HCT116 (cell line): ENCODE measurements around the gene CSPG4. TPM values are rescaled to one million over a fixed set of nuclear protein-coding genes. Genes with fewer than 3 reads are reported as not detected.

Source experiments
- ATAC-seq: fragments of 200-7000 bp; cut with Tn5 transposase; 2 replicates; pipeline ENCODE4 v1.9.1; 2020; ENCODE audit warnings: mild to moderate bottlenecking, moderate library complexity
- BruUV-seq: library from RNA; stranded (reverse); fragments of 400-500 nt; replicated peaks from 2 replicates; lab custom pipeline; 2021; lab: Mats Ljungman, UMichigan
- CTCF ChIA-PET: fragments of 300-600 bp; sonication (Branson Sonifier 250); formaldehyde crosslinking; loops from one replicate; lab custom pipeline; 2021; ENCODE audit warnings: antibody characterized with exemption; lab: Charles Lee
- POLR2A ChIA-PET: fragments of 300-600, 350-600 bp; sonication (Branson Sonifier 250); formaldehyde crosslinking; loops from one replicate; lab custom pipeline; 2021; ENCODE audit warnings: antibody characterized with exemption; lab: Charles Lee
- RAD21 ChIA-PET, 2 experiments: fragments of 300-600 bp; sonication (Branson Sonifier 250); formaldehyde crosslinking; loops; one replicate each; lab custom pipeline; 2023; ENCODE audit warnings: low total read pairs in 2 of 2; ENCODE audit not compliant: uncharacterized antibody in 2 of 2, unreplicated experiment in 2 of 2, low non-redundant PET in 1 of 2; lab: Charles Lee
- DNase-seq: peaks from one replicate; pipeline ENCODE4 v3.0.0-alpha.2; 2010; ENCODE audit warnings: low read depth, low spot score
- H2AFZ ChIP-seq: fragments of 200-600 bp; shearing (Covaris generic), sonication (generic); 2 replicates; pipeline ENCODE4 v1.6.1; 2017; ENCODE audit warnings: low read depth, mixed run types, mixed read lengths, antibody characterized with exemption, low read length; ENCODE audit not compliant: poor library complexity, severe bottlenecking
- H3K27ac ChIP-seq: 2 replicates; pipeline ENCODE4 v1.5.1; 2012; ENCODE audit warnings: low read depth, low read length
- H3K27me3 ChIP-seq: fragments of 200-600 bp; sonication (generic); 2 replicates; pipeline ENCODE4 v1.6.1; 2016; ENCODE audit warnings: mixed run types, low read length, mixed read lengths; ENCODE audit not compliant: insufficient read depth
- H3K36me3 ChIP-seq, 2 experiments: fragments of 200-500 bp in 1 of 2; fragments of 200-600 bp in 1 of 2; sonication (Bioruptor generic) in 1 of 2; sonication (generic) in 1 of 2; 2 replicates each; pipeline versions ENCODE4 v1.5.1 to v1.6.1; 2014 to 2016; ENCODE audit warnings: low read length in 2 of 2, inconsistent platforms in 1 of 2, mixed read lengths in 1 of 2, mixed run types in 1 of 2; ENCODE audit not compliant: insufficient read depth in 2 of 2, control insufficient read depth in 1 of 2
- H3K4me1 ChIP-seq, 2 experiments: fragments of 200-600 bp in 1 of 2; sonication (generic) in 1 of 2; 2 replicates each; pipeline versions ENCODE4 v1.5.1 to v1.6.1; 2012 to 2017; ENCODE audit warnings: low read length in 2 of 2, inconsistent platforms in 1 of 2, mild to moderate bottlenecking in 1 of 2, mixed read lengths in 1 of 2, mixed run types in 1 of 2, moderate library complexity in 1 of 2; ENCODE audit not compliant: insufficient read depth in 2 of 2, control insufficient read depth in 1 of 2
- H3K4me2 ChIP-seq: fragments of 200-600 bp; sonication (generic); 2 replicates; pipeline ENCODE4 v1.6.1; 2017; ENCODE audit warnings: mixed run types, low read length, mixed read lengths
- H3K4me3 ChIP-seq, 2 experiments: fragments of 200-600 bp in 1 of 2; sonication (generic) in 1 of 2; replicated peaks in 1 of 2; 2 replicates each; pipeline ENCODE4 v1.5.1; 2011 to 2016; ENCODE audit warnings: low read length in 2 of 2, control low read depth in 1 of 2, low read depth in 1 of 2, mild to moderate bottlenecking in 1 of 2, mixed read lengths in 1 of 2, mixed run types in 1 of 2
- H3K79me2 ChIP-seq: fragments of 200-600 bp; sonication (generic); 2 replicates; pipeline ENCODE4 v1.6.1; 2017; ENCODE audit warnings: mild to moderate bottlenecking, mixed run types, low read length, moderate library complexity, mixed read lengths; ENCODE audit not compliant: insufficient read depth
- H3K9ac ChIP-seq: fragments of 200-600 bp; sonication (generic); 2 replicates; pipeline ENCODE4 v1.6.1; 2016; ENCODE audit warnings: low read length, mixed read lengths
- H3K9me2 ChIP-seq: fragments of 200-600 bp; sonication (generic), shearing (Covaris generic); 2 replicates; pipeline ENCODE4 v1.6.1; 2017; ENCODE audit warnings: mixed run types, mild to moderate bottlenecking, moderate library complexity; ENCODE audit not compliant: insufficient read depth
- H3K9me3 ChIP-seq, 2 experiments: fragments of 200-500 bp in 1 of 2; fragments of 200-600 bp in 1 of 2; sonication (Bioruptor generic) in 1 of 2; sonication (generic) in 1 of 2; 2 replicates each; pipeline ENCODE4 v1.6.1; 2014 to 2017; ENCODE audit warnings: low read length in 2 of 2, mixed read lengths in 2 of 2, inconsistent platforms in 1 of 2, low read depth in 1 of 2, mild to moderate bottlenecking in 1 of 2, mixed run types in 1 of 2, moderate library complexity in 1 of 2; ENCODE audit not compliant: control insufficient read depth in 1 of 2, insufficient read depth in 1 of 2
- H4K20me1 ChIP-seq: fragments of 200-600 bp; sonication (generic), shearing (Covaris generic); 2 replicates; pipeline ENCODE4 v1.6.1; 2017; ENCODE audit warnings: mixed run types, mild to moderate bottlenecking, moderate library complexity; ENCODE audit not compliant: insufficient read depth
- REST ChIP-seq: IDR thresholded peaks from 2 replicates; pipeline ENCODE4 v1.6.1; 2012; ENCODE audit warnings: low read depth
- YY1 ChIP-seq: IDR thresholded peaks from 2 replicates; pipeline ENCODE4 v1.6.1; 2011; ENCODE audit warnings: low read length, low read depth, moderate library complexity, mild to moderate bottlenecking; ENCODE audit not compliant: insufficient replicate concordance; ENCODE audit errors: extremely low read depth
- ZFX ChIP-seq: fragments of 450-650 bp; IDR thresholded peaks from 2 replicates; pipeline ENCODE4 v1.6.1; 2017
- intact Hi-C: fragments of 100-400 bp; cut with micrococcal nuclease; formaldehyde crosslinking; loops from 2 replicates; pipeline ENCODE4 v1.10.0; 2022
- total RNA-seq: library from RNA; stranded (reverse); gene quantifications from one replicate; pipeline ENCODE4 v1.2.1, GENCODE V29; 2021; ENCODE audit not compliant: unreplicated experiment

The CSPG4 gene
- total RNA-seq, 1 experiment from 2014 or later: 18.1 TPM

GRCh38 chr15:75646944-75647364 is 65.7 kb downstream of the CSPG4 start:
- Histone ChIP-seq H3K9ac (peak overlapping the region; percentile 95), H3K27me3 (no peaks in the 10 kb centered on the region), H3K79me2 (peaks cover 32% of the 10 kb centered on the region), H2AFZ (peak overlapping the region; percentile 58), H3K9me3 (no peaks in the 10 kb centered on the region), H3K36me3 (peaks cover 0 to 12% of the 10 kb centered on the region in 2 experiments; a peak in 1 of 4 replicates), H3K4me3 (peak overlapping the region; percentile 83 to 98), H3K4me2 (peak overlapping the region; percentile 99), H3K4me1 (peaks cover 19 to 55% of the 10 kb centered on the region in 2 experiments), H4K20me1 (no peaks in the 10 kb centered on the region), H3K9me2 (no peaks in the 10 kb centered on the region), H3K27ac (peak overlapping the region; percentile 76)
- RAD21 ChIA-PET: interaction anchor here (1.0 to 1.3 kb wide), 4 partner anchors 22 to 279 kb away, joined by 3 to 5 read pairs (median 4); partner anchors contain the start of genes MAN2C1 (in 1 of the 2) and SIN3A (in 1 of the 2)
- ATAC-seq: peak; percentile 7
- POLR2A ChIA-PET: interaction anchor here (0.6 to 1.6 kb wide), 6 partner anchors 10 to 279 kb away, joined by 3 to 10 read pairs (median 4); partner anchors contain the start of gene SNUPN
- intact Hi-C loops: no loop called here
- TF ChIP-seq YY1 (no peak), ZFX (no peak), REST (no peak)
- BruUV-seq: TSS peak; percentile 72
- CTCF ChIA-PET: interaction anchor here (0.7 to 2.4 kb wide), 8 partner anchors 9 to 279 kb away, joined by 3 to 8 read pairs (median 4); partner anchors contain the start of genes MAN2C1, SIN3A and SNUPN
- DNase-seq: no peak
